IMR-90 (cell line): ENCODE measurements around the gene SRSF3. TPM values are rescaled to one million over a fixed set of nuclear protein-coding genes. Genes with fewer than 3 reads are reported as not detected.

Source experiments
- ATAC-seq: fragments of 200-7000 bp; cut with Tn5 transposase; 2 replicates; pipeline ENCODE4 v1.9.1; 2020; ENCODE audit warnings: low read depth, mild to moderate bottlenecking, moderate library complexity
- BruUV-seq: library from RNA; stranded (reverse); fragments of 400-500 nt; replicated peaks from 2 replicates; lab custom pipeline; 2021; lab: Mats Ljungman, UMichigan
- CTCF ChIA-PET: fragments of 300-600 bp; formaldehyde crosslinking; extraction: SDS; loops from one replicate; lab custom pipeline; 2021; ENCODE audit warnings: antibody characterized with exemption; lab: Yijun Ruan, JAX
- POLR2A ChIA-PET: fragments of 300-600 bp; sonication (Branson Sonifier 250); formaldehyde crosslinking; loops from one replicate; lab custom pipeline; 2022; ENCODE audit warnings: antibody characterized with exemption; ENCODE audit not compliant: unreplicated experiment; lab: Charles Lee
- DNase-seq: peaks from one replicate; pipeline ENCODE4 v3.0.0; 2013
- H2AFZ ChIP-seq: replicated peaks from 2 replicates; pipeline ENCODE3; 2013; ENCODE audit warnings: low read length, mild to moderate bottlenecking; ENCODE audit not compliant: poor library complexity
- H2AK5ac ChIP-seq: 2 replicates; pipeline ENCODE4 v1.6.1; 2013; ENCODE audit warnings: low read depth, low read length, inconsistent platforms
- H2AK9ac ChIP-seq: replicated peaks from 2 replicates; pipeline ENCODE3; 2013; ENCODE audit warnings: mild to moderate bottlenecking, low read depth, low read length, moderate library complexity; ENCODE audit not compliant: poor library complexity
- H2BK120ac ChIP-seq: 2 replicates; pipeline ENCODE4 v1.6.1; 2013; ENCODE audit warnings: low read depth, low read length, inconsistent platforms
- H2BK15ac ChIP-seq: 3 replicates; pipeline ENCODE4 v1.6.1; 2013; ENCODE audit warnings: low read depth, low read length, inconsistent platforms
- H2BK20ac ChIP-seq: 2 replicates; pipeline ENCODE4 v1.6.1; 2013; ENCODE audit warnings: low read depth, mild to moderate bottlenecking, inconsistent platforms, low read length, moderate library complexity
- H2BK5ac ChIP-seq: 2 replicates; pipeline ENCODE4 v1.6.1; 2013; ENCODE audit warnings: mild to moderate bottlenecking, low read depth, low read length, inconsistent platforms; ENCODE audit not compliant: poor library complexity, severe bottlenecking
- H3K14ac ChIP-seq: replicated peaks from 2 replicates; pipeline ENCODE4 v1.6.1; 2013; ENCODE audit warnings: low read depth, low read length, inconsistent platforms
- H3K18ac ChIP-seq: 2 replicates; pipeline ENCODE4 v1.6.1; 2013; ENCODE audit warnings: low read depth, low read length, control low read depth
- H3K23ac ChIP-seq: 2 replicates; pipeline ENCODE4 v1.6.1; 2013; ENCODE audit warnings: low read depth, low read length, inconsistent platforms
- H3K27ac ChIP-seq: 2 replicates; pipeline ENCODE4 v1.5.1; 2013; ENCODE audit warnings: mild to moderate bottlenecking, control low read depth, low read length; ENCODE audit not compliant: insufficient read depth
- H3K27me3 ChIP-seq: 2 replicates; pipeline ENCODE4 v1.6.1; 2013; ENCODE audit warnings: low read length; ENCODE audit not compliant: control insufficient read depth, insufficient read depth
- H3K36me3 ChIP-seq: 2 replicates; pipeline ENCODE4 v1.6.1; 2013; ENCODE audit warnings: low read length, mixed read lengths; ENCODE audit not compliant: control insufficient read depth, insufficient read depth
- H3K4ac ChIP-seq: 2 replicates; pipeline ENCODE4 v1.6.1; 2013; ENCODE audit warnings: low read depth, low read length, inconsistent platforms
- H3K4me1 ChIP-seq: 2 replicates; pipeline ENCODE4 v1.6.1; 2013; ENCODE audit warnings: low read length, mixed read lengths; ENCODE audit not compliant: control insufficient read depth, insufficient read depth
- H3K4me2 ChIP-seq: 2 replicates; pipeline ENCODE4 v1.6.1; 2013; ENCODE audit warnings: low read depth, mild to moderate bottlenecking, control low read depth, low read length, moderate library complexity
- H3K4me3 ChIP-seq: 2 replicates; pipeline ENCODE4 v1.5.1; 2013; ENCODE audit warnings: low read depth, mild to moderate bottlenecking, control low read depth, low read length, moderate library complexity; ENCODE audit not compliant: insufficient read depth
- H3K56ac ChIP-seq: 2 replicates; pipeline ENCODE4 v1.6.1; 2013; ENCODE audit warnings: low read length, inconsistent platforms; ENCODE audit not compliant: insufficient read depth; ENCODE audit errors: extremely low read depth
- H3K79me1 ChIP-seq, 2 experiments: 2 replicates each; pipeline ENCODE4 v1.6.1; 2013; ENCODE audit warnings: low read length in 2 of 2, inconsistent platforms in 1 of 2, low read depth in 1 of 2
- H3K9ac ChIP-seq: 2 replicates; pipeline ENCODE4 v1.6.1; 2013; ENCODE audit warnings: low read depth, low read length, control low read depth
- H3K9me1 ChIP-seq: 2 replicates; pipeline ENCODE4 v1.6.1; 2013; ENCODE audit warnings: low read length, inconsistent platforms; ENCODE audit not compliant: insufficient read depth
- H3K9me3 ChIP-seq: 2 replicates; pipeline ENCODE4 v1.6.1; 2013; ENCODE audit warnings: low read length; ENCODE audit not compliant: control insufficient read depth, insufficient read depth
- H4K20me1 ChIP-seq: 2 replicates; pipeline ENCODE4 v1.6.1; 2013; ENCODE audit warnings: low read length, inconsistent platforms; ENCODE audit not compliant: insufficient read depth
- H4K5ac ChIP-seq: 2 replicates; pipeline ENCODE4 v1.6.1; 2013; ENCODE audit warnings: mild to moderate bottlenecking, low read depth, low read length, control low read depth
- H4K8ac ChIP-seq, 2 experiments: 2 replicates each; pipeline ENCODE4 v1.6.1; 2013; ENCODE audit warnings: low read depth in 2 of 2, low read length in 2 of 2, control low read depth in 1 of 2, inconsistent platforms in 1 of 2
- H4K91ac ChIP-seq: 2 replicates; pipeline ENCODE4 v1.6.1; 2013; ENCODE audit warnings: low read depth, low read length, inconsistent platforms; ENCODE audit not compliant: insufficient read depth
- WGBS, 2 experiments: methylation state at CpG; one replicate each; pipeline versions ENCODE4 v1.1.5 to v1.1.7; 2013; ENCODE audit warnings: missing lambda C conversion rate in 2 of 2; ENCODE audit not compliant: insufficient read length in 1 of 2; ENCODE audit errors: extremely low coverage in 2 of 2; 5-methylcytosine and 5-hydroxymethylcytosine counted together
- dilution Hi-C: fragments of 300-500 bp; cut with HindIII; formaldehyde crosslinking; loops from one replicate; pipeline ENCODE4 v1.14.3; 2018; ENCODE audit warnings: low sequenced_read_pairs; ENCODE audit not compliant: unreplicated experiment
- in situ Hi-C: fragments of 300-500 bp; cut with MboI; formaldehyde crosslinking; loops from 3 replicates; pipeline ENCODE4 v1.14.3; 2019; ENCODE audit warnings: low sequenced_read_pairs, inconsistent platforms, mixed read lengths
- intact Hi-C: fragments of 100-400 bp; cut with micrococcal nuclease; formaldehyde crosslinking; loops from 2 replicates; pipeline ENCODE4 v1.10.0; 2022
- polyA plus RNA-seq, 3 experiments: library from polyadenylated mRNA; depleted of rRNA; stranded (reverse); fragments of >200 nt; gene quantifications; 2 replicates each; pipeline ENCODE4 v1.2.3, GENCODE V29; 2012; ENCODE audit warnings: low replicate concordance in 1 of 3
- total RNA-seq: library from RNA; depleted of rRNA; stranded (reverse); fragments of >200 nt; gene quantifications from 2 replicates; pipeline ENCODE4 v1.2.3, GENCODE V29; 2012
- TF ChIP-seq, protein P1 (sequence below): conservative IDR thresholded peaks from 2 replicates; pipeline ENCODE4 v1.5.1; 2012; ENCODE audit warnings: mild to moderate bottlenecking, low read depth, low read length, improper control_type of control experiment

The SRSF3 gene
- total and polyA plus RNA-seq, 2 of the 4 experiments (the other 2 are of a cell fraction): 237 to 297 TPM

DNA sequence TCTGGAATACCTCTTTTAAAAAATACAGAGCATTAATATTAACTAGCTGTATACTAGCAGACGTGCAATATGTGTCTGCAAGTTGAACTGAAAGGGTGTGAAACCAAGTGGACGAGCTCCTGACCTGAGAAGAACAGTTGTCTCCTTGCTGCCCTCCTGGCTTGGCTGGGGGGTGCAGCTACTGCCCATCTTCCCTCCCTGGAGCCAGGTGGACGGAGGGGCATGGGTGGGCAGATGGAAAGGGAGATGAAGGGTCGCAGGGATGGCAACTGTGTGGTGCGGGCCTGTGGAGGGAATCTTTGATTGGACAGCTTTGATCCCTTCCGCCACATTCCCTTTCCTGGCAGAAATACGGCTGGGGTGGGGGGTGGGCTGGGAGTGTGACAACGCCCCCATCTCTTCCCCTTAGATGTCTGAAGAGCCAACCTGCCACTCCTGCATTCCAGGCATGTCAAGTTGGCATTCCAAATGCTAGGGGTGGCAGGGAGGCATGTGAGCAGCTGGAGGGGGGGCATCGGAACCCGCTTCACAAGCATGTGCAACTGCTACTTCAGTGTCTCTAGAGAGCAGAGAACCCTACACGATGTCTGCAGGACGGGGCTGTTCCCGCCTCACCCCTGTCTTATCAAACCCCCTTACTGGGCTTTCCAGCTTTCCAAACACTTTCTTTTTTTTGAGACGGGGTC, 37.3 kb downstream of the SRSF3 start:
- peaks cover 0 to 9% of the 10 kb centered on the region in 2 experiments; a peak in 2 of 4 replicates for H3K79me1 ChIP-seq
- no peak overlapping the region for H3K23ac ChIP-seq
- H3K27me3 ChIP-seq: no peaks in the 10 kb centered on the region
- POLR2A ChIA-PET: interaction anchor here (1.1 kb wide), 1 partner anchor 47 kb away, joined by 4 read pairs; the partner anchor contains the start of gene CDKN1A
- H2AK5ac ChIP-seq: 0 out of 2 replicates have a peak overlapping the region, but pooled peaks have one; percentile 35
- H4K5ac ChIP-seq: no peak overlapping the region
- H3K4ac ChIP-seq: no peak overlapping the region; the same call in 1 of the 2 replicates
- H2AFZ ChIP-seq: peak overlapping the region; percentile 38
- CTCF ChIA-PET: no interaction called here
- BruUV-seq: no TSS peak
- no peaks in the 10 kb centered on the region for H4K20me1 ChIP-seq
- peaks cover 3% of the 10 kb centered on the region; the same call in 1 of the 2 replicates for H3K9me1 ChIP-seq
- H3K18ac ChIP-seq: no peak overlapping the region
- no peak overlapping the region for H4K91ac ChIP-seq
- H2AK9ac ChIP-seq: no peak overlapping the region
- H3K56ac ChIP-seq: no peak overlapping the region
- no peak overlapping the region for H3K14ac ChIP-seq
- TF ChIP-seq, protein P1, sequence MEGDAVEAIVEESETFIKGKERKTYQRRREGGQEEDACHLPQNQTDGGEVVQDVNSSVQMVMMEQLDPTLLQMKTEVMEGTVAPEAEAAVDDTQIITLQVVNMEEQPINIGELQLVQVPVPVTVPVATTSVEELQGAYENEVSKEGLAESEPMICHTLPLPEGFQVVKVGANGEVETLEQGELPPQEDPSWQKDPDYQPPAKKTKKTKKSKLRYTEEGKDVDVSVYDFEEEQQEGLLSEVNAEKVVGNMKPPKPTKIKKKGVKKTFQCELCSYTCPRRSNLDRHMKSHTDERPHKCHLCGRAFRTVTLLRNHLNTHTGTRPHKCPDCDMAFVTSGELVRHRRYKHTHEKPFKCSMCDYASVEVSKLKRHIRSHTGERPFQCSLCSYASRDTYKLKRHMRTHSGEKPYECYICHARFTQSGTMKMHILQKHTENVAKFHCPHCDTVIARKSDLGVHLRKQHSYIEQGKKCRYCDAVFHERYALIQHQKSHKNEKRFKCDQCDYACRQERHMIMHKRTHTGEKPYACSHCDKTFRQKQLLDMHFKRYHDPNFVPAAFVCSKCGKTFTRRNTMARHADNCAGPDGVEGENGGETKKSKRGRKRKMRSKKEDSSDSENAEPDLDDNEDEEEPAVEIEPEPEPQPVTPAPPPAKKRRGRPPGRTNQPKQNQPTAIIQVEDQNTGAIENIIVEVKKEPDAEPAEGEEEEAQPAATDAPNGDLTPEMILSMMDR: no peak
- intact Hi-C loops: no loop called here
- 67% methylated on average over 3 of the region's 14 CpGs; no CpG with 5 or more reads in 1 of the 2 experiments for WGBS, 2 experiments
- H3K36me3 ChIP-seq: no peaks in the 10 kb centered on the region
- H2BK15ac ChIP-seq: no peak overlapping the region
- no peak overlapping the region for H2BK5ac ChIP-seq
- H3K4me3 ChIP-seq: no peak overlapping the region
- H2BK20ac ChIP-seq: no peak overlapping the region
- DNase-seq: no peak
- dilution Hi-C loops: no loop called here
- H3K4me1 ChIP-seq: peaks cover 9% of the 10 kb centered on the region
- H3K4me2 ChIP-seq: no peak overlapping the region
- no peak overlapping the region for H4K8ac ChIP-seq
- H3K9me3 ChIP-seq: no peaks in the 10 kb centered on the region
- no peak overlapping the region for H2BK120ac ChIP-seq
- in situ Hi-C loops: no loop called here
- ATAC-seq: no peak
- H3K9ac ChIP-seq: no peak overlapping the region
- no peak overlapping the region for H3K27ac ChIP-seq
